DOHH2 (cell line): ENCODE results near the gene HTD2.

Experiments
- EZH2phosphoT487 ChIP-seq: fragments of 200-600 bp; sonication (generic); IDR thresholded peaks from 2 replicates; pipeline ENCODE4 v1.6.1; 2017; ENCODE audit warnings: borderline replicate concordance, mild to moderate bottlenecking, antibody characterized with exemption, low read length, moderate library complexity, mixed read lengths
- TF ChIP-seq, protein P1 (sequence below): fragments of 200-600 bp; sonication (generic); IDR thresholded peaks from one replicate; pipeline ENCODE4 v1.5.1; 2014; ENCODE audit warnings: antibody characterized with exemption, mild to moderate bottlenecking, low read depth, low read length; ENCODE audit not compliant: poor library complexity, severe bottlenecking

DNA sequence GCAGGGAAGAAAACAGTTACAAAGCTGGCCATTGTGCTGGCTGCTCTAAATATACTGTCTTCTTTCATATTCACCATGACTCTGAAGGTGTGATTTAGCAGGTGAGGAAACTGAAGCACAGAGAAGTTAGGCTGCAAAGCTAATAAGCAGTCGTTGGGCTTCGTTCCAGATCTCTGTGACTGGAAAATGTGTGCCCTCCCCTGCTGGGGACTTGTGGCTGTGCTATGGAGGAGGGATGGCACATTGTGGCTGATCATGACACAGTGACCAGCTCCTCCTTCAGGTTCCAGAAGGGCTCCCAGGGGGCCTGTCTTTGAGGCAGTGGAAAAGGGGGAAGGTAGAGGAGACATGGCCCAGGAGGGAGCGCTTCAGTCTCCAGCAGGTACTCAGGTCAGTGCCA lies 45.6 kb downstream of the HTD2 start:
- TF ChIP-seq, protein P1, sequence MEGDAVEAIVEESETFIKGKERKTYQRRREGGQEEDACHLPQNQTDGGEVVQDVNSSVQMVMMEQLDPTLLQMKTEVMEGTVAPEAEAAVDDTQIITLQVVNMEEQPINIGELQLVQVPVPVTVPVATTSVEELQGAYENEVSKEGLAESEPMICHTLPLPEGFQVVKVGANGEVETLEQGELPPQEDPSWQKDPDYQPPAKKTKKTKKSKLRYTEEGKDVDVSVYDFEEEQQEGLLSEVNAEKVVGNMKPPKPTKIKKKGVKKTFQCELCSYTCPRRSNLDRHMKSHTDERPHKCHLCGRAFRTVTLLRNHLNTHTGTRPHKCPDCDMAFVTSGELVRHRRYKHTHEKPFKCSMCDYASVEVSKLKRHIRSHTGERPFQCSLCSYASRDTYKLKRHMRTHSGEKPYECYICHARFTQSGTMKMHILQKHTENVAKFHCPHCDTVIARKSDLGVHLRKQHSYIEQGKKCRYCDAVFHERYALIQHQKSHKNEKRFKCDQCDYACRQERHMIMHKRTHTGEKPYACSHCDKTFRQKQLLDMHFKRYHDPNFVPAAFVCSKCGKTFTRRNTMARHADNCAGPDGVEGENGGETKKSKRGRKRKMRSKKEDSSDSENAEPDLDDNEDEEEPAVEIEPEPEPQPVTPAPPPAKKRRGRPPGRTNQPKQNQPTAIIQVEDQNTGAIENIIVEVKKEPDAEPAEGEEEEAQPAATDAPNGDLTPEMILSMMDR = peak; percentile 47
- TF ChIP-seq EZH2phosphoT487 = no peak
